ENCODE results near the gene BMP7. TPM values are rescaled to one million over a fixed set of nuclear protein-coding genes. Genes with fewer than 3 reads are reported as not detected.

BMP7 gene
- total and polyA plus RNA-seq, 2 experiments from 2014 or later: 15.9 to 22.8 TPM

GRCh38 chr20:57177636-57178280, 88.7 kb downstream of the BMP7 start:
- no peak overlapping the region for H2AFZ ChIP-seq
- TF ChIP-seq EZH2phosphoT487 (IDR thresholded peaks at IDR 0.05; ENCODE audit: unreplicated experiment) (no peak), NANOG (IDR thresholded peaks at IDR 0.05; ENCODE audit: borderline replicate concordance) (no peak)
- no peaks in the 10 kb centered on the region for H3K79me2 ChIP-seq (replicated peaks; ENCODE audit: insufficient read depth)
- H3K9me2 ChIP-seq (ENCODE audit: insufficient read depth): no peaks in the 10 kb centered on the region
- H3K4me1 ChIP-seq (ENCODE audit: insufficient read depth): peaks cover 11% of the 10 kb centered on the region; the same call in 1 of the 2 replicates
- Mint-ChIP-seq H3K9me3 (no peaks in the 10 kb centered on the region), H3K27ac (0 out of 2 replicates have a peak overlapping the region, but pooled peaks have one; percentile 19), H3K4me1 (peaks cover 17% of the 10 kb centered on the region), H3K36me3 (ENCODE audit: low read depth) (no peaks in the 10 kb centered on the region), H3K4me3 (no peak overlapping the region), H3K27me3 (ENCODE audit: insufficient read depth, low read depth, poor library complexity) (peaks cover 9% of the 10 kb centered on the region)
- H3K36me3 ChIP-seq (ENCODE audit: insufficient read depth): no peaks in the 10 kb centered on the region
- DNase-seq (ENCODE audit: low spot score) (no peak), ATAC-seq (no peak)
- no peak overlapping the region for H3K27ac ChIP-seq (ENCODE audit: low read depth)
- H4K20me1 ChIP-seq (replicated peaks; ENCODE audit: insufficient read depth): no peaks in the 10 kb centered on the region; the same call in 1 of the 2 replicates
- H3K4me3 ChIP-seq: no peak overlapping the region
- H3K4me2 ChIP-seq: no peak overlapping the region
- H3F3A ChIP-seq (replicated peaks; ENCODE audit: low read depth): no peaks in the 10 kb centered on the region
- H3K27me3 ChIP-seq (ENCODE audit: insufficient read depth): no peaks in the 10 kb centered on the region

GRCh38 chr20:57176842-57177241, 89.6 kb downstream of the BMP7 start:
- no peak for DNase-seq (ENCODE audit: low spot score)
- Histone ChIP-seq H3K27ac (ENCODE audit: low read depth) (no peak overlapping the region), H3K4me1 (ENCODE audit: insufficient read depth) (peaks cover 11% of the 10 kb centered on the region; the same call in 1 of the 2 replicates), H3K79me2 (replicated peaks; ENCODE audit: insufficient read depth) (no peaks in the 10 kb centered on the region), H3K4me3 (no peak overlapping the region), H3K36me3 (ENCODE audit: insufficient read depth) (no peaks in the 10 kb centered on the region), H3K4me2 (no peak overlapping the region), H3F3A (replicated peaks; ENCODE audit: low read depth) (no peaks in the 10 kb centered on the region), H3K27me3 (ENCODE audit: insufficient read depth) (no peaks in the 10 kb centered on the region), H2AFZ (no peak overlapping the region), H3K9me2 (ENCODE audit: insufficient read depth) (no peaks in the 10 kb centered on the region), H4K20me1 (replicated peaks; ENCODE audit: insufficient read depth) (no peaks in the 10 kb centered on the region; the same call in 1 of the 2 replicates)
- peaks cover 9% of the 10 kb centered on the region for H3K27me3 Mint-ChIP-seq (ENCODE audit: insufficient read depth, low read depth, poor library complexity)
- ATAC-seq: no peak
- peaks cover 17% of the 10 kb centered on the region for H3K4me1 Mint-ChIP-seq
- H3K4me3 Mint-ChIP-seq: no peak overlapping the region
- no peak overlapping the region for H3K27ac Mint-ChIP-seq
- H3K36me3 Mint-ChIP-seq (ENCODE audit: low read depth): no peaks in the 10 kb centered on the region
- no peaks in the 10 kb centered on the region for H3K9me3 Mint-ChIP-seq
- TF ChIP-seq JUNB (IDR thresholded peaks at IDR 0.05; ENCODE audit: unreplicated experiment) (no peak), ZNF462 (CRISPR knock-in tag; IDR thresholded peaks at IDR 0.05) (no peak), STAT1 (IDR thresholded peaks at IDR 0.05; ENCODE audit: unreplicated experiment) (no peak), NANOG (IDR thresholded peaks at IDR 0.05; ENCODE audit: borderline replicate concordance) (no peak), POLR2AphosphoS5 (IDR thresholded peaks at IDR 0.05; ENCODE audit: low read depth) (no peak), CREB1 (CRISPR knock-in tag; IDR thresholded peaks at IDR 0.05; ENCODE audit: low read depth) (no peak), EZH2phosphoT487 (IDR thresholded peaks at IDR 0.05; ENCODE audit: unreplicated experiment) (no peak), ZNF331 (CRISPR knock-in tag; IDR thresholded peaks at IDR 0.05; ENCODE audit: low read depth) (no peak), ETS1 (IDR thresholded peaks at IDR 0.05) (no peak), EZH2 (IDR thresholded peaks at IDR 0.05; ENCODE audit: low read depth, unreplicated experiment) (no peak), REST (IDR thresholded peaks at IDR 0.05; ENCODE audit: unreplicated experiment) (no peak)

Data from GM23338 (cell line).